ENCODE data around the gene TRIP13. TPM values are rescaled to one million over a fixed set of nuclear protein-coding genes. Genes with fewer than 3 reads are reported as not detected.

Gene TRIP13
- total and polyA plus RNA-seq, 9 of the 15 experiments (the other 6 are each of a cell fraction or from before 2014, with no cell fraction given) = 24.1 to 116 (median 53.2) TPM

DNA sequence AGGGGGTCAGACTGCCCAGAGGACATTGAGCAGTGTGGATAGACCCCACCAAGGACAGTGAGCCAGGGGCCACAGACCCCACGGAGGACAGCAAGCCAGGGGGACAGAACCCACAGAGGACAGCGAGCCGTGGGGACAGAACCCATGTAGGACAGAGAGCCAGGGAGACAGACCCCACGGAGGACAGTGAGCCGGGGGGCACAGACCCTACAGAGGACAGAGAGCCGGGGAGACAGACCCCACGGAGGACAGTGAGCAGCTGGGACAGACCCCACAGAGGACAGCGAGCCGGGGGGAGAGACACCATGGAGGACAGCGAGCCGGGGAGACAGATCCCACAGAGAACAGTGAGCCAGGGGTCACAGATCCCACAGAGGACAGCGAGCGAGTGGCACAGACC lies 38.5 kb upstream of the TRIP13 start:
- Histone ChIP-seq H3K4me2 (ENCODE audit: insufficient read depth, low read length) (no peak overlapping the region), H3K9ac (ENCODE audit: insufficient read depth in 1 of 2, low read depth in 2 of 2, low read length in 2 of 2) (no peak overlapping the region), H3K27ac (ENCODE audit: extremely low read depth, low read depth, low read length) (no peak overlapping the region), H3K36me3 (ENCODE audit: control insufficient read depth, insufficient read depth, low read length) (no peaks in the 10 kb centered on the region), H4K20me1 (replicated peaks; ENCODE audit: control insufficient read depth, insufficient read depth, low read length) (peaks cover 23% of the 10 kb centered on the region), H3K27me3 (ENCODE audit: control insufficient read depth in 2 of 2, insufficient read depth in 2 of 2, low read length in 2 of 2) (peaks cover 24 to 39% of the 10 kb centered on the region in 2 experiments), H3K9me3 (replicated peaks; ENCODE audit: control insufficient read depth, insufficient read depth, low read depth, low read length) (no peaks in the 10 kb centered on the region), H3K4me3 (no peak overlapping the region), H3K9me1 (ENCODE audit: control insufficient read depth, insufficient read depth, low read length) (no peaks in the 10 kb centered on the region), H3K4me1 (replicated peaks in 1 of 2; ENCODE audit: control insufficient read depth in 2 of 2, insufficient read depth in 2 of 2, low read length in 2 of 2) (peaks cover 0 to 33% of the 10 kb centered on the region in 2 experiments; a peak in 2 of 5 replicates), H2AFZ (ENCODE audit: low read depth, low read length) (no peak overlapping the region), H3K79me2 (ENCODE audit: control insufficient read depth, insufficient read depth, low read length) (no peaks in the 10 kb centered on the region)
- in situ Hi-C loops (cut with MboI) (no loop called here), intact Hi-C loops (cut with micrococcal nuclease) (loop anchor here (10.0 kb wide), 1 partner anchor 179 kb away; no protein-coding TSS in a partner anchor)
- POLR2A ChIA-PET = interaction anchor here (0.7 kb wide), 1 partner anchor 153 kb away, joined by 4 read pairs; no protein-coding TSS in a partner anchor
- DNase-seq (ENCODE audit: extremely low read depth in 1 of 4, low spot score in 3 of 4) (no peak), ATAC-seq (no peak), FAIRE-seq (no peak)
- 55% methylated on average over 12 of the region's 13 CpGs for WGBS (ENCODE audit: insufficient coverage, low coverage, missing lambda C conversion rate)
- BruUV-seq (replicated peaks) = no TSS peak
- CTCF ChIA-PET (ENCODE audit: low intra/inter-chr PET ratio) = no interaction called here
- TF ChIP-seq NCOA4 (IDR thresholded peaks at IDR 0.05; ENCODE audit: partially characterized antibody) (no peak), ZNF668 (CRISPR knock-in tag; IDR thresholded peaks at IDR 0.05) (no peak), HEY1 (CRISPR knock-in tag; IDR thresholded peaks at IDR 0.05; ENCODE audit: borderline replicate concordance) (no peak), PTBP1 (IDR thresholded peaks at IDR 0.05; ENCODE audit: low read depth, low read length) (no peak), POLR2G (IDR thresholded peaks at IDR 0.05; ENCODE audit: low read depth, low read length) (peak; percentile 7; the same call in 1 of the 2 replicates), POLR2H (tag; IDR thresholded peaks at IDR 0.05; ENCODE audit: low read depth) (no peak), POLR3G (IDR thresholded peaks at IDR 0.05; ENCODE audit: extremely low read depth, insufficient read length, insufficient replicate concordance) (no peak), KLF6 (CRISPR knock-in tag; IDR thresholded peaks at IDR 0.05; ENCODE audit: borderline replicate concordance) (no peak)

All from K562 (cell line).